HepG2 (cell line): ENCODE measurements around the gene HSD3B7. TPM values are rescaled to one million over a fixed set of nuclear protein-coding genes. Genes with fewer than 3 reads are reported as not detected.
A peak's percentile ranks its signal among the peaks of the same experiment; 100 is the strongest.

Experiments
- CBX1 ChIP-seq: IDR thresholded peaks from one replicate; pipeline ENCODE4 v1.6.1; 2016; ENCODE audit warnings: antibody characterized with exemption, low read depth
- CBX5 ChIP-seq: sonication (generic); formaldehyde crosslinking; IDR thresholded peaks from 2 replicates; pipeline ENCODE4 v1.4.0; 2020; ENCODE audit warnings: missing genetic modification reagents, borderline replicate concordance
- KAT8 ChIP-seq: IDR thresholded peaks from 2 replicates; pipeline ENCODE4 v1.6.1; 2016; ENCODE audit warnings: missing genetic modification reagents, missing compliant biosample characterization
- KLF12 ChIP-seq: sonication (generic); formaldehyde crosslinking; IDR thresholded peaks from 2 replicates; pipeline ENCODE4 v1.4.0; 2020; ENCODE audit warnings: missing genetic modification reagents, borderline replicate concordance
- MAFK ChIP-seq, 2 experiments: IDR thresholded peaks in 1 of 2; conservative IDR thresholded peaks in 1 of 2; 2 replicates each; pipeline ENCODE4 v1.6.1; 2011; ENCODE audit warnings: improper control_type of control experiment in 2 of 2, low read length in 2 of 2
- NR2F2 ChIP-seq: IDR thresholded peaks from 2 replicates; pipeline ENCODE4 v1.6.1; 2012; ENCODE audit warnings: low read depth, inconsistent platforms, borderline replicate concordance
- SAFB2 ChIP-seq: sonication (generic); formaldehyde crosslinking; IDR thresholded peaks from 2 replicates; pipeline ENCODE4 v1.5.1; 2020; ENCODE audit warnings: missing genetic modification reagents, low read depth, mild to moderate bottlenecking, borderline replicate concordance
- SIN3B ChIP-seq: fragments of 150-350 bp; IDR thresholded peaks from 2 replicates; pipeline ENCODE4 v1.6.1; 2014; ENCODE audit warnings: low read length
- SMAD9 ChIP-seq: sonication (generic); formaldehyde crosslinking; IDR thresholded peaks from 2 replicates; pipeline ENCODE4 v1.5.1; 2020; ENCODE audit warnings: mild to moderate bottlenecking, missing genetic modification reagents
- ZFP41 ChIP-seq: sonication (generic); formaldehyde crosslinking; IDR thresholded peaks from 2 replicates; pipeline ENCODE4 v1.4.0; 2020; ENCODE audit warnings: mild to moderate bottlenecking, missing genetic modification reagents, borderline replicate concordance
- ZNF136 ChIP-seq: sonication (generic); formaldehyde crosslinking; IDR thresholded peaks from 2 replicates; pipeline ENCODE4 v1.8.1; 2022; ENCODE audit warnings: low read depth, mild to moderate bottlenecking, moderate library complexity, missing genetic modification reagents
- ZNF280D ChIP-seq: sonication (generic); formaldehyde crosslinking; IDR thresholded peaks from 2 replicates; pipeline ENCODE4 v1.5.1; 2020; ENCODE audit warnings: mild to moderate bottlenecking, missing genetic modification reagents
- ZNF614 ChIP-seq: IDR thresholded peaks from 2 replicates; pipeline ENCODE4 v1.6.1; 2018; ENCODE audit warnings: missing biosample characterization, missing genetic modification reagents, inconsistent platforms, borderline replicate concordance
- ZNF615 ChIP-seq: sonication (generic); formaldehyde crosslinking; IDR thresholded peaks from 2 replicates; pipeline ENCODE4 v1.5.0; 2020; ENCODE audit warnings: mild to moderate bottlenecking, missing genetic modification reagents, borderline replicate concordance
- ZNF629 ChIP-seq: sonication (generic); formaldehyde crosslinking; conservative IDR thresholded peaks from 2 replicates; pipeline ENCODE4 v1.5.0; 2020; ENCODE audit warnings: missing genetic modification reagents
- ZNF704 ChIP-seq: sonication (generic); formaldehyde crosslinking; IDR thresholded peaks from 2 replicates; pipeline ENCODE4 v1.8.1; 2023; ENCODE audit warnings: mild to moderate bottlenecking, inconsistent platforms, moderate library complexity, missing genetic modification reagents, borderline replicate concordance
- ZNF781 ChIP-seq: sonication (generic); formaldehyde crosslinking; IDR thresholded peaks from 2 replicates; pipeline ENCODE4 v1.5.1; 2020; ENCODE audit warnings: borderline replicate concordance, mild to moderate bottlenecking, missing genetic modification reagents; ENCODE audit errors: not compliant biosample characterization
- ZNF850 ChIP-seq: sonication (generic); formaldehyde crosslinking; conservative IDR thresholded peaks from 2 replicates; pipeline ENCODE4 v1.9.0; 2021; ENCODE audit warnings: mild to moderate bottlenecking, missing genetic modification reagents
- polyA plus RNA-seq, 8 experiments: library from polyadenylated mRNA; depleted of rRNA in 3 of 8; stranded (reverse) in 7 of 8; unstranded in 1 of 8; fragments of >200 nt; fragmentation: Illumina TruSeq in 4 of 8; extraction: Trizol in 4 of 8; gene quantifications; 2 replicates each; pipeline versions ENCODE4 v1.2.1 to v1.2.3, GENCODE V29; 2011 to 2016; ENCODE audit warnings: low read depth in 4 of 8, missing spikeins in 1 of 8, mixed read lengths in 1 of 8; ENCODE audit not compliant: insufficient read depth in 1 of 8
- total RNA-seq, 5 experiments: library from RNA; depleted of rRNA; stranded (reverse); fragments of >200 nt; fragmentation: Illumina TruSeq; extraction: Trizol; gene quantifications; 2 replicates each; pipeline ENCODE4 v1.2.3, GENCODE V29; 2016; ENCODE audit warnings: low read depth in 1 of 5
- TF ChIP-seq, protein P1 (sequence below): sonication (generic); formaldehyde crosslinking; IDR thresholded peaks from 2 replicates; pipeline ENCODE4 v1.4.0; 2020; ENCODE audit warnings: missing genetic modification reagents
- TF ChIP-seq, protein P2 (sequence below): sonication (generic); formaldehyde crosslinking; IDR thresholded peaks from 2 replicates; pipeline ENCODE4 v1.4.0; 2020; ENCODE audit warnings: mild to moderate bottlenecking, missing genetic modification reagents
- TF ChIP-seq, protein P3 (sequence below): sonication (generic); formaldehyde crosslinking; IDR thresholded peaks from 2 replicates; pipeline ENCODE4 v1.4.0; 2020; ENCODE audit warnings: missing genetic modification reagents, low read depth, mild to moderate bottlenecking, borderline replicate concordance

HSD3B7 gene
- total and polyA plus RNA-seq, 2 of the 13 experiments (the other 11 are each of a cell fraction or from before 2014, with no cell fraction given): 32.9 to 69.7 TPM

- TF ChIP-seq ZNF704 (CRISPR knock-in tag): 0 out of 2 replicates have a peak, but pooled peaks have one; percentile 85
- no peak; the same call in 1 of the 2 replicates for TF ChIP-seq ZNF136 (CRISPR knock-in tag)
- 0 out of 2 replicates have a peak, but pooled peaks have one; percentile 58 for TF ChIP-seq NR2F2
- no peak for TF ChIP-seq ZFP41
- TF ChIP-seq ZNF781: no peak
- peak; percentile 68; the same call in 1 of the 2 replicates for TF ChIP-seq ZNF615 (CRISPR knock-in tag)
- TF ChIP-seq CBX1: peak; percentile 90
- peak in 1 of 2 experiments; percentile 35; a peak in 1 of 4 replicates for TF ChIP-seq MAFK (conservative IDR thresholded peaks at IDR 0.05 in 1 of 2, IDR thresholded peaks at IDR 0.05 in 1 of 2; ENCODE audit: low read length in 2 of 2)
- TF ChIP-seq SAFB2 (CRISPR knock-in tag): peak; percentile 82
- TF ChIP-seq KLF12 (CRISPR knock-in tag): no peak
- no peak; the same call in 1 of the 2 replicates for TF ChIP-seq KAT8 (CRISPR knock-in tag)
- no peak for TF ChIP-seq ZNF850
- TF ChIP-seq CBX5 (CRISPR knock-in tag): no peak; the same call in 1 of the 2 replicates
- peak; percentile 100 for TF ChIP-seq ZNF629 (CRISPR knock-in tag)
- TF ChIP-seq, protein P1, sequence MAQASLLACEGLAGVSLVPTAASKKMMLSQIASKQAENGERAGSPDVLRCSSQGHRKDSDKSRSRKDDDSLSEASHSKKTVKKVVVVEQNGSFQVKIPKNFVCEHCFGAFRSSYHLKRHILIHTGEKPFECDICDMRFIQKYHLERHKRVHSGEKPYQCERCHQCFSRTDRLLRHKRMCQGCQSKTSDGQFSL (CRISPR knock-in tag): peak; percentile 53; the same call in 1 of the 2 replicates
- no peak for TF ChIP-seq SIN3B
- TF ChIP-seq ZNF614 (CRISPR knock-in tag): no peak
- TF ChIP-seq, protein P2, sequence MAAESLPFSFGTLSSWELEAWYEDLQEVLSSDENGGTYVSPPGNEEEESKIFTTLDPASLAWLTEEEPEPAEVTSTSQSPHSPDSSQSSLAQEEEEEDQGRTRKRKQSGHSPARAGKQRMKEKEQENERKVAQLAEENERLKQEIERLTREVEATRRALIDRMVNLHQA (CRISPR knock-in tag): no peak
- TF ChIP-seq ZNF280D: no peak; the same call in 1 of the 2 replicates
- no peak for TF ChIP-seq SMAD9
- TF ChIP-seq, protein P3, sequence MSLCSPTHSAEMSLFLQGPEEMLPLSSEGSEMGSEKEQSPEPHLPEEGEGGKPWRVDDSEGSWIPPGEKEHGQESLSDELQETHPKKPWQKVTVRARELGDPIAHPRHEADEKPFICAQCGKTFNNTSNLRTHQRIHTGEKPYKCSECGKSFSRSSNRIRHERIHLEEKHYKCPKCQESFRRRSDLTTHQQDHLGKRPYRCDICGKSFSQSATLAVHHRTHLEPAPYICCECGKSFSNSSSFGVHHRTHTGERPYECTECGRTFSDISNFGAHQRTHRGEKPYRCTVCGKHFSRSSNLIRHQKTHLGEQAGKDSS (CRISPR knock-in tag): no peak
Measured at GRCh38 chr16:30956601-30957455, 28.2 kb upstream of the HSD3B7 start (continued).
